ENCODE results near the gene CCDC187.

Gene CCDC187

GRCh38 chr9:136255166-136255538 is 48.7 kb downstream of the CCDC187 start:
- Histone ChIP-seq H3K9ac (ENCODE audit: low read depth, low read length) (no peak overlapping the region), H3K4me1 (ENCODE audit: insufficient read depth, low read length) (no peaks in the 10 kb centered on the region), H4K20me1 (ENCODE audit: insufficient read depth, low read length) (no peaks in the 10 kb centered on the region), H3K36me3 (ENCODE audit: insufficient read depth, low read length) (no peaks in the 10 kb centered on the region), H3K9me3 (ENCODE audit: insufficient read depth, low read length, severe bottlenecking) (no peaks in the 10 kb centered on the region), H3K27ac (ENCODE audit: low read length) (no peak overlapping the region), H3K4me3 (ENCODE audit: low read depth in 1 of 2, low read length in 2 of 2) (no peak overlapping the region), H3K27me3 (ENCODE audit: insufficient read depth, low read length, poor library complexity) (no peaks in the 10 kb centered on the region), H3K4me2 (ENCODE audit: insufficient read depth, low read length) (no peak overlapping the region), H2AFZ (ENCODE audit: low read depth, low read length) (no peak overlapping the region), H3K79me2 (ENCODE audit: insufficient read depth, low read length) (no peaks in the 10 kb centered on the region)
- no peak for ATAC-seq (ENCODE audit: insufficient read depth, low read depth)
- DNase-seq, result no peak
- no peak for TF ChIP-seq CTCF (IDR thresholded peaks at IDR 0.05; ENCODE audit: borderline replicate concordance, extremely low read depth, low read length, poor library complexity, severe bottlenecking)

- H3K79me2 ChIP-seq (ENCODE audit: insufficient read depth, low read length), result no peaks in the 10 kb centered on the region
- TF ChIP-seq EZH2 (IDR thresholded peaks at IDR 0.05; ENCODE audit: borderline replicate concordance, low read depth, low read length, severe bottlenecking), result no peak
- TF ChIP-seq CTCF (IDR thresholded peaks at IDR 0.05; ENCODE audit: borderline replicate concordance, extremely low read depth, low read length, poor library complexity, severe bottlenecking), result no peak
- H3K27me3 ChIP-seq (ENCODE audit: insufficient read depth, low read length, poor library complexity), result no peaks in the 10 kb centered on the region
- no peaks in the 10 kb centered on the region for H3K36me3 ChIP-seq (ENCODE audit: insufficient read depth, low read length)
- no peak overlapping the region for H3K27ac ChIP-seq (ENCODE audit: low read length)
- H3K4me2 ChIP-seq (ENCODE audit: insufficient read depth, low read length), result no peak overlapping the region
- no peak overlapping the region for H2AFZ ChIP-seq (ENCODE audit: low read depth, low read length)
- DNase-seq, result no peak
- H4K20me1 ChIP-seq (ENCODE audit: insufficient read depth, low read length), result no peaks in the 10 kb centered on the region
- H3K9ac ChIP-seq (ENCODE audit: low read depth, low read length), result no peak overlapping the region
- H3K9me3 ChIP-seq (ENCODE audit: insufficient read depth, low read length, severe bottlenecking), result no peaks in the 10 kb centered on the region
- no peaks in the 10 kb centered on the region for H3K4me1 ChIP-seq (ENCODE audit: insufficient read depth, low read length)
- no peak overlapping the region for H3K4me3 ChIP-seq (ENCODE audit: low read depth in 1 of 2, low read length in 2 of 2)
- ATAC-seq (ENCODE audit: insufficient read depth, low read depth), result no peak
Measured at GRCh38 chr9:136254381-136255165, 49.3 kb downstream of the CCDC187 start.

GRCh38 chr9:136253246-136254130 is 50.4 kb downstream of the CCDC187 start:
- H3K27ac ChIP-seq (ENCODE audit: low read length), result no peak overlapping the region
- ATAC-seq (ENCODE audit: insufficient read depth, low read depth) (no peak), DNase-seq (no peak)
- H3K4me3 ChIP-seq (ENCODE audit: low read depth in 1 of 2, low read length in 2 of 2), result no peak overlapping the region
- no peaks in the 10 kb centered on the region for H3K36me3 ChIP-seq (ENCODE audit: insufficient read depth, low read length)
- H2AFZ ChIP-seq (ENCODE audit: low read depth, low read length), result no peak overlapping the region
- no peaks in the 10 kb centered on the region for H3K27me3 ChIP-seq (ENCODE audit: insufficient read depth, low read length, poor library complexity)
- H3K9ac ChIP-seq (ENCODE audit: low read depth, low read length), result no peak overlapping the region
- no peaks in the 10 kb centered on the region for H3K79me2 ChIP-seq (ENCODE audit: insufficient read depth, low read length)
- TF ChIP-seq CTCF (IDR thresholded peaks at IDR 0.05; ENCODE audit: borderline replicate concordance, extremely low read depth, low read length, poor library complexity, severe bottlenecking), result no peak
- TF ChIP-seq EZH2 (IDR thresholded peaks at IDR 0.05; ENCODE audit: borderline replicate concordance, low read depth, low read length, severe bottlenecking), result no peak
- no peaks in the 10 kb centered on the region for H4K20me1 ChIP-seq (ENCODE audit: insufficient read depth, low read length)
- no peaks in the 10 kb centered on the region for H3K9me3 ChIP-seq (ENCODE audit: insufficient read depth, low read length, severe bottlenecking)
- no peaks in the 10 kb centered on the region for H3K4me1 ChIP-seq (ENCODE audit: insufficient read depth, low read length)
- H3K4me2 ChIP-seq (ENCODE audit: insufficient read depth, low read length), result no peak overlapping the region
